H54 (cell line): ENCODE results near the gene OLIG3.

Source experiments
- DNase-seq: peaks from one replicate; pipeline ENCODE4 v3.0.0; 2011; ENCODE audit warnings: low spot score, mixed read lengths; ENCODE audit not compliant: insufficient read length
- FAIRE-seq: peaks from 3 replicates; lab custom pipeline; 2011; peaks lifted over from hg19 to GRCh38; lab: Jason Lieb, UNC
- POLR2A ChIP-seq: IDR thresholded peaks from 2 replicates; pipeline ENCODE4 v1.6.1; 2011; ENCODE audit warnings: low read depth, mild to moderate bottlenecking, low read length

The OLIG3 gene

DNA sequence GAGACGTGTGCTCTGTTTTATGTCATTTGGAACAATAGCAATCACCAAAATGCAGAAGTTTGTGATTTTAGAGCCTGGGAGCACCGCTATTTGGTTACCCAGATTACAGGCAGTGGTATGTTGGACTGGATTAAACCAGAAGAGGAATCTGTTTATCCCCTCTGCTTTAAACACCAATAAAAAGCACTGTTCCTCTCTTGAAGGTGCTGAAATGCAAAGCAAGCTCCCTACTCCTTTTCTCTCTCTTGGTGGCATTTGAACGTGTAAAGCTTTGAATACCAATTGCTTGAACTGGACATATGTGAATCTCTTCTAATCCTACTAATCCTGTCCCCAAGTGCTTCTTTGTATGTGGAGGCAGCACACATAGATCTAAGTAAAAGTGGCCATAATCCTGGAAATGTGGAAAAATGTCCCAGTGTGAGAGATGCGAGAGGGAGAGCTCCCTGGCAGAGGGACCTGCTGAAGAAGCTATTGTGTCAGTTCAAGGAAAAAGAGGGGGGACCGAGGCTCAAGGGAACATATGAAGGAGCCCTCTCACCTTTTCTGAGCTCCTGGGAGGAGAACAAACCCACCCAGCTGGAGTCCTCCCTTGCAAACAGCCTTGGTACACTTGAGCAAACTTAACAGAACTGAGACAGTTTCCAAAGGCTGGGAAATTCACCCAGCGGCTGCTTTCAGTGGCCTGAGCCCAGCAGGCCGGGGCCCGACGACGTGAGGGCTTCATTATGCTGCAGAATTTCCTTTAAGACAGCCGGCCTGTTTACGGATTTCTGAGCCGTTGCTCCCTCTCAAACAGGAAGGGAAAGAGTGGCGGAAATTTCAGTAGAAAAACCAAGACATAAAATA lies 18.8 kb upstream of the OLIG3 start:
- FAIRE-seq (no peak), DNase-seq (no peak)
- no peak for TF ChIP-seq POLR2A

DNA sequence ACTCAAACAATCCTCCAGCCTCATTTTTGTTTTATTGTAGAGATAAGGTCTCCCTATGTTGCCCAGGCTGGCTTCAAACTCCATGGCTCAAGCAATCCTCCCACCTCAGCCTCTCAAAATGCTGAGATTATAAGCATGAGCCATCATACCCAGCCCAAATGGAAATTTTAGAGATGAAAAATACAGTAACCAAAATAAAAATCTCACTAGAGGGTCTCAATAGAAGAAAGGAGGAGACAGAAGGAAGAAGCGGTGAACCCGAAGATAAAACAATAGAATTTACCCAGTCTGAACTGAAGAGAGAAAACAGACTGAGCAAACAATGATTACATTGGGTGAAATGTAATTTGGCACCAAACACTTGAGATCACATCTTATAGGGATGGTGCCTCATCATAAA lies 16.7 kb upstream of the OLIG3 start:
- FAIRE-seq = no peak
- no peak for DNase-seq
- no peak for TF ChIP-seq POLR2A

DNA sequence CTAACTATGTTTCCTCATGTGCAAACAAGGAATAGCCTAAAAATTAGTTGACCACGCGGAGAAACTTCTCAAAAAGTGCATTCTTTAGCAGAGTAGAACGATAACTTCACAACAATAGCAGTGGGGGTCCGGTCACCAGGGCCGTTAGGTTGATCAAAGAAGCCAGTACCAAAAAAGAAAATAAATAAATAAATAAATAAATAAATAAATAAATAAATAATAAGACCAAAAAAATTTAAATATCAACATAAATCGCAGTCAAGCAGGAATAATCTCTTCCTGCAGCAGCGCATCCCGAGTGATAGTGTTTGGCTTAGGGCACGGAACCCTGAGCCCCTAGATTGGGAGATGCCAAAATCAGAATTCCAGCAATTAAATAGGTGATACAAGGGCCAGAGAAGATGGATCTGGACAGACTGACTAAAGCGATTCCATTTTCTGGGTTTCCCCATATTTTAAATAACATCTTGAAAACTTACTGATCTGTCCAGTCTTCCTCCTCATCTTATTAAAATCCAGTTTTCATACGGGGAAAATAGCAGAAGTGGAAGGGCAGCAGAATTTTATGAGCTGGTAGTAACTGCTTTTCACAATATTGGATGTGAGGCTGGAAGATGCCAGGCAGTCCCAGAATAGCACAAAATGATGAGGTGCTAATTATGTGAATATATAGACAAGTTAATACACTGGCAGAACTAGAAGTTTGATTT lies 4.4 kb upstream of the OLIG3 start:
- no peak for TF ChIP-seq POLR2A
- no peak for DNase-seq
- FAIRE-seq = no peak

DNA sequence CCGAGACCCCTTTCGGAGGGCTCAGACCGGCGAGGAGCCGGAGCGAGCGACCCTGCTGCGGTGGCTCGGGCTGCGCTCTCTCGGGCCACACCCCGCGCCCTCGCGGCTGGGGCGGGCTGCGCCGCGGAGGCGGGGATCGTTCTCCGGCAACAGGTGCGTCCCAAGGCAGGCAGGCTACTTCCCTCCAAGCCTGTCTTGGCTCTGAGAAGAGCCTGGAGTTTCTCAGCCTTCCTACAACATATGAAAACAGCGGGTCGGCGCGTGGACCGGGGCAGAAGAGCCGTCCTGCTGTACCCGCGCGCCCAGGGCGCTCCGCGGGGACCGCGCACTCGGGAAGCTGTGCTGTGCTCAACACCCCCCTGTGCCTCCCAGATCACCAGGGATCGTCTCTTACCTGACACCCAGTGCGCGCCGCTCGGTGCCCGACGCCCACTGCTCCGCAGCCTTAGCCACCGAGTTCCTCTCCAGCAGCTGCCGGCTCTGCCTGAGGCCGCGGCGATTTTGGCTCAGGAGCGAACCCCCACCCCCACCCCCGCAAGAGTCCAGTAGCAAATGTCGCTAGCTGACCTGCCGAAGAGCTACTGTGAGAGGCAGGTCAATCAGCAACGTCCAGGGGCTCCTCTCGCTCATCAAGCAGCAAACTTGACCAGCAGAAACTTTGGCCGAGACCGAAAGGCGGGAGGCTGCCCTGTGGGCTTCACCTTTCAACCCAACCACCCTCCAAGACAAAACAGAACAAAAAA lies 3.7 kb upstream of the OLIG3 start:
- FAIRE-seq (no peak), DNase-seq (no peak)
- TF ChIP-seq POLR2A = no peak

DNA sequence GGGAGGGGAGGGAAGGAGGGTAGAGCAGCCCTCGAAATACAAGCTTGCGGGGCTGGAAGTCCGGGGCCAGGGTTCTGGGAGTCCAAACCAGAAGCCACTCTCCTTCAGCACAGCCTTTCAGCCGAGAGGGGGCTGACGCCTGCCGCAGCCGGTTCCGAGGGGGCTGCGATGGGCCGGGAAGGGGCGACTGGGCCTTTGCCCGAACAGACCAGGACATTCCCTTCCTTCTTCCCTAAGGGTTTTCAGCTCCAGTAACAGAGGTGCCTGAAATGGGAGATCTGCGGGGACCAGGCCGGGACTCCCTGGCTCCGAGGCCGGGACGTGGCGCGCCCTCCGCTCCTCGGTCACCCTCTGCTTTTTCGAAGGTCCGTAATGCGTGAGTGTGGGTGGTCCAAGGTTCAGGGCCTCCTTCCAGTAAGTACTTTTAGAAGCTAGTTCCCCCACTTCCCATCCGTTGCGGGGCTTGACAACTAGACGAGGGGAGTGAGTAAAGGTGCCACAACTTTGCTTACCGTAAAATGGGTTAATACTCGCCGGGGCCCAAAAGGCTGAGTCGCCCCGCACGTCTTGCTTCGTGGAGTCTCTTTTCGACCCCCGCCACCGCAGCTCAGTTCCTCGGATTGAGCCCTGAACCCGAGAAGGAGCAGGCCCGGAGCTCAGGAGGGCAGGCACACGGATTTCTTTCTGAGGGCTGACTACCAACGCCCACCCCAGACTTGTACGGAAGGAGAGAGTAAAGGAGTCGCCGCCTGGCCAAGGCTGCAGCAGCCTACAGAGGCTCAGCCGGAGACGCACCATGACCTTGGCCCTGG lies 2.9 kb upstream of the OLIG3 start:
- no peak for FAIRE-seq
- TF ChIP-seq POLR2A = no peak

DNA sequence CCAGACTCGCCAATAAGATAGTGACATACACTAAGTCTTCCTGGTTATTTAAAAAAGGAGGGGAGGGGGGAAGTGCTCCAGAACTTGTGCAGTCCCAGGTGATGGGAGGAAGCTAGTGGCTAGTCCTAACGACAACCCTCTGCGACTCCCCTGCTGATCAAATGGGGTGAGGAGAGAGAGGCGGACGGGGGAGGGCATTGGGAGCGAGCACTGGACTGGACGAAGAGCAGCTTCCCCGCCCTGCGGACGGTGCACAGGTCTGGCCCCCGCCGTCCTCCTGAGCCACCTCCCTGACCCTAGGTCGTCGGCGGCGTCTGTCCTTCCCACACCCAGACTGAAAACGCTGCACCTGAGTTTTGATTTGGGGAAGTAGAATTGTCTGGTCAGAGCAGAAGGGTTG lies 2.2 kb upstream of the OLIG3 start:
- no peak for TF ChIP-seq POLR2A
- no peak for DNase-seq
- FAIRE-seq = no peak

More for the DNA sequence above, 2.9 kb upstream of the OLIG3 start:
- no peak for DNase-seq

DNA sequence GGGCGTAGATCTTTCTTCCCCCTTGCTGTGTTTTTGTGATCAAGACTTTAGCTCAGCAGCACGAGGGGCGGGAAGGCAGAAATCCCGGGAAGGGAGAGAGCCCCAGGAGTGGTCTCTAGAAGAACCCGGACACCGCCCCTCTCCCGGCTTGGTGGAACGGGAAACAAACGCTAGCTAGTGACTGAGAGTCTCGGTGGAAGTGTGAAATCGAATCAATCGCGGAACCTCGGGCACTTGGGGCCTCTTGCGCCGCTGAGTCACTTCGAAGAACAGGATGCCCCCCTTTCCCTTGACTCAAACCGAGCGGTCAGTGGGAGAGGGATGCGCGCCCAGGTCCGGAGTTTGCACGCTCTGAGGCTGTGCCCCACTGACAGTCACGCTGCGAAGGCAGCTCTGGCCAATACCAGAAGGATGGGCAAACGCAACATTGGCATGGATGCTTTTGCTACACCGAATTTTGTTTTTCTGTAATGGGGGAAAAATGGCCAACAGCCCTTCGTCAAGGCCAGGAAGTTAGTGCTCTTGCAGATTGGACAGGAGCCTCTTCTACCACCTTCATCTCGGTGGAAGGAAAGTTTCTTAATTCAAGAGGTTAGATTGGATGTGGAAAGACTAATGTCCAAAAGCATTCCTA lies 1.6 kb upstream of the OLIG3 start:
- no peak for FAIRE-seq

DNA sequence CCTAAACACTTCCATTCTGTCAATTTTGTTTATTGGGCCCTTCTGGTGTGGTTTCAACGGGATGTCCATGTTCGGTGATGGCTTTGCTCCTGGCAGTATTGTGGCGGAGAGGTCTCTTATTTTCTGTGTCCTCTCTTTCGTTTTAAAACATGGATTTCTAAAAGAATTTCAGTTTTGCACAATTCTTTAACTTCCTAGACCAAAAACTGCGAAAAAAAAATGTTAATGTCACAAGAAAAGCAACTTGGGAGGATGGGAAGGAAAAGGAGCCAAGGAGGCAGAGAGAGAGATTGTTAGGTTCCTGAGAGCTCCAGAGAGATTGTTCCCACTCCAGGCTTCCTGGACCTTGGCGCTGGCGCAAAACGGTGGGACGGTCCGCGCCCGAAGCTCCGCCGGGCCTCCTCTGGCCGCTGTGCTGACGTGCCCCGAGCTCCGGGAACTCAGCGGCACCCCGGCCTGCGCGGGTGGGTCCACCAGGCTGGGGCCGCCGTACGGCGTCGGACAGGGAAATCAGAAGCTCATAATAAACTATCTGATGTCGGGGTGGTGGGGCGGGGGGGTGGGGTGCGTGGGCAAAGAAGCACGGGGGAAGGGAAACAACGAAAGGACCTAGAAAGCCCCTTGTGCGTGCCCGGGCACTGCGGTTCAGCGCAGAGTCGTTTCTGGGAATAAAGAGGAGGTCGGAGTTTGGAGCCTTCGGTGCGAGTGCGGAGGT lies 951 bp upstream of the OLIG3 start:
- TF ChIP-seq POLR2A = no peak
- DNase-seq (no peak), FAIRE-seq (no peak)

More for the DNA sequence above, 1.6 kb upstream of the OLIG3 start:
- no peak for DNase-seq
- TF ChIP-seq POLR2A = no peak

DNA sequence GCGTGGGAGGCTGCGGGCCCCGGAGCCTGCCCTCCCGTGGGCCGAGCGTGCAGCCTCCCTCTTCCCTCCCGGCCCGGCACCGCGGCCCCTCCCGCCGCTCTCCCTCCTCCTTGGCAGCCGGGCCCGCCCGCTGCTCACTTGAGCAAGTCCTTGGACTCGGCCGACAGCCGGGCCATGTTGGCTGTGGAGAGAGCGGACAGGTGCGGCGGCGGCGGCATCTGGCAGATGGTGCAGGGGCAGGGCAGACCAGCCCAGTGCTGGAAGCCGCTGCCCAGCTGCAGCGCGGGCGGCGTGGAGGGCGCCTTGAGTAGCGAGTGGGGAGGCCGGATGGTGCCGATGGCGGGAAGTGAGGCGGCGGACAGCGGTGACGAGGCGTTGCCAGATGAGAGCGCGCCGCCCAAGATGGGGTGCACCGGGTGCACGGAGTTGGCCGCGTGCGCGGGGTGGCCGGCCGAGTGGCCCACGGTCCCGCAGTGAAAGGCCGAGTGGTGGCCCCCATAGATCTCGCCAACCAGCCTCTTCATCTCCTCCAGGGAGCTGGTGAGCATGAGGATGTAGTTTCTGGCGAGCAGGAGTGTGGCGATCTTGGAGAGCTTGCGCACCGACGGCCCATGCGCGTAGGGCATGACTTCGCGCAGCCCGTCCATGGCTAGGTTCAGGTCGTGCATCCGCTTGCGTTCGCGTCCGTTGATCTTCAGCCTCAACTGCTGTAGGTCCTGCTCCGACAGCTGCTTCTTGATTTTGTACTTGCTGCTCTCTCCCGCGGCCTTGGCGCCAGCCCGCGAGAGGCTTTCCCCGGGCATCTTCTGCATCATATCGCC lies 766 bp downstream of the OLIG3 start:
- DNase-seq = no peak
- no peak for TF ChIP-seq POLR2A
- no peak for FAIRE-seq

DNA sequence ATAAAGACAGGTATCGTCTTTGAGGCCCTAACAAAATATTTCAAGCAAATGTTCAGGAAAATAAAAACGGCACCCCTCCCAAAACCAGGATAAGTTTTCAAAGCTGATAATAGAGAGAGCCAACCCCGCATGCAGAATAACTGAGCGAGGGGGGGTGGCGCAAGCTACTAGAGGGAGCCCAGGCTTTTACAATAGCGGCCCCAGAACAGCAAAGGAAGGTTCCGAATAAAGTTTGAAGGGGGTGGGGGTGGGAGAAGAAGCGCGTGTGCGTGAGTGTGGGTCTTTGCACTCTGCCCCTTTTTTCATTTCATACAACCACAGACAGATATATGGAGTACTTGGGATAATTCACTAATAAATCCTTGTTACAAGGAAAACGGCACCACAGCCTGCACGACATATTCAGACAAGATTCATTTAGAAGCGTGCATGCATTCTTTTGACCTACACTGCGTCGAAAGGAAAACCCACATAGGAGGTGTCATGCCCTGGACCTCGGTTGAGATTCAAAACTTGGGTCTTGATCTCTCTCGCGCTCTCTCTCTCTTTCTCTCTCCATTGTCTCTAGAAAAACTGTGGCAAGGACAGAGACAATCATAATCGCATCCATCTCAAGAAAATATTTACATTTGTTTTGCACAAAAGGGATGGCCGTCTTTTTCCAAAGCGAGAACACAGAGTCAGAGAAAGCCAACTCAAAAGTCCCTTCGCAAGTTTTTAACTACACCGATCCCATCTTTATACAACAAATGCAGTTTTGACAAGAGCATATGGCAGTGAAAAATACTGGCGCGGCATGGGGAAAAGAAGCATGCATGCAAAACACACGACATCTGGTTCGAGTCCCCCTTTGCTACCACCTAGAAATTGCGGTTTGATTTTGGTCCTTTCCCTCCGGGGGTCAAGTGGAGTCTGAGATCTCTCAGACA lies 1.6 kb downstream of the OLIG3 start:
- no peak for FAIRE-seq
- DNase-seq = no peak
- no peak for TF ChIP-seq POLR2A

DNA sequence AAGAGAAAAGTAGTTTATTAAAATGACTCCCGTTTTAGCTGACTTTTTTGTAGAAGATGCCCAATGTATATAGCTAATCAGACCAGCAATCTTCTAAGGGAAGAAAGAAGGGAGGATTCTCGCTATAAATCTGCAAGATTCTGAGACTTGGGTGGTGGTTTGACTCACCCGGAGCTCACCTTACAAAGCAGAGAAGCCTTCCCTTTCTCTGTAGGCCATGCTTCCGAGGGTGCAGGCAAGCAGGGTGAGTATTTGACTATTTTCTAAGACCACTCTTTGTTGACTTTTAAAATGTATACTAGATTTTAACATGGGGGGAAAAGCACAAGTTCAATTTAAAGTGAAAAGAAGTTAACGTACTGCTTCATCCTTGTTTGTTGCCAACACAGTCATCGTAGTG lies 2.7 kb downstream of the OLIG3 start:
- TF ChIP-seq POLR2A = no peak
- DNase-seq = no peak
- FAIRE-seq = no peak
